Measurements from ENCODE around the gene PDGFC.

The PDGFC gene

DNA sequence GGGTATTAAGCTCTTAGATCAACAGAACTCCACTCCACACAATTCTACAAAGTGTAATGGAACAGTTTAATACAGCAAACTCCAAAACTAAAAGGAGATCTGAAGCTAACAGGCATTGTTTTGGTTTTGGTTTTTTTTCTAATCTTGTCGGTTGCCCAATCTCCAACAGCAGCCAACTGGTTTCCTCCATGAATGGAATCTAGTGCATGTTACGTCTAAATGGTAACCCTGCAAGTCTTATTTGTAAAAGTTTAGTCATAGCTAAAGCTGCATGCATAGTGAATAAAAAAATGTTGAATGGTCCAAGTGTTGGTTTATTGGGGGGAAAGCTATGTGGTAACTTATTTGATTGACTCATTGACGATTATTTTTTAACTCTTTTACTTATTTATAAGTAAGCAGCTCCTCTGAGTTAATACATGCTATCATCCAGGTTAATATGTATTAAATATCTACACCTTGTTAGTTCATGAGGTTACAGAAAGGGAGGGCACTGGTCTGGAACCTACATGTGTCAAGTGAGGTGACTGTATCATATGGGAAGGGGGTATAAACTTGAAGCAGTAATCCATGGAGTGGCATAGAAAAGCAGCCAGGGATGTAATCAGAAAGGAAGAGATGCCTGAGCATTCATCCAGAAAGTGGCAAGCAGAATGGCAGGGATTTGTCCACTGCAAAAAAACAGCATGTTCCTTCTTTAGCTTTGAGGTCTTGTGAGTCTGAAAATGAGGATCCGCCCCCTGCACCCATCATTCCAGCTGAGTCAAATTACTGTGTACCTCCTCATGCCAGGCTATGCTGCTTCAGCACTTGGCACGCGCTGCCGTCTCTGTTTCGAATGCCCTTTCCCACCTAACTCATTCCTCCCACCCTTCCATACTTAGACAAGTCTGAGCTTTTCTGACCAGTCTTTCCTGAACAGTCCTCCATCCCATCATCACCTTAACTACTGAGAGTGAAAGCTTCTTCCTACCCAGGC is 81.7 kb downstream of the PDGFC start:
- Histone ChIP-seq H3K27ac (ENCODE audit: low read depth, low read length) (no peak overlapping the region), H3K9ac (ENCODE audit: low read length in 5 of 5) (no peak overlapping the region)

DNA sequence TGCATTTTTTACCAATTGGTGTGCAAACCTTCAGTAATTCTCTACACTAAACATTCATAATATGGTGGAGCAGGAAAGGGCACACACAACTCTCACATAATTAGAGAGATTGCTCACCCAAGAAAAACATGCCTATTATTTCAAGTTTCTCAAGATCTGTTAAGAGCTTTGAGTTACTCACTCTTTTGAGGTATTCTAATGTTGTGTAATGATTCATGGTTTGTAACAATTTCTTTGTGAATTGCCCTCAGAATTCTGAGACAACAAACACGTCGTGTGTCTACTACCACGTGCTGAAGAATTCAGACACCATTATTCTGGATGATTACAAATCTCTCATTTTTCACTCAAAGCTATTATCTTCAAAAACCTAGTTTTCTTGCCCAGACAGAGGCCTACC is 82.8 kb downstream of the PDGFC start:
- Histone ChIP-seq H3K4me1 (ENCODE audit: control insufficient read depth in 5 of 5, insufficient read depth in 5 of 5, low read length in 5 of 5) (peaks cover 0 to 10% (median 5%) of the 10 kb centered on the region in 5 donors), H3K36me3 (ENCODE audit: control insufficient read depth in 5 of 5, insufficient read depth in 5 of 5, low read length in 5 of 5) (no peaks in the 10 kb centered on the region), H3K27me3 (ENCODE audit: control insufficient read depth in 5 of 5, insufficient read depth in 4 of 5, low read length in 5 of 5) (no peaks in the 10 kb centered on the region), H3K9me3 (ENCODE audit: control insufficient read depth in 5 of 5, low read length in 5 of 5) (no peaks in the 10 kb centered on the region), H3K4me3 (ENCODE audit: low read depth in 1 of 5, low read length in 5 of 5) (no peak overlapping the region), H3K27ac (ENCODE audit: low read depth, low read length) (no peak overlapping the region), H3K9ac (ENCODE audit: low read length in 5 of 5) (no peak overlapping the region)

More for the DNA sequence above, 81.7 kb downstream of the PDGFC start:
- no peak overlapping the region for H3K4me3 ChIP-seq (ENCODE audit: low read depth in 1 of 5, low read length in 5 of 5)
- H3K9me3 ChIP-seq (ENCODE audit: control insufficient read depth in 5 of 5, low read length in 5 of 5), result no peaks in the 10 kb centered on the region
- H3K4me1 ChIP-seq (ENCODE audit: control insufficient read depth in 5 of 5, insufficient read depth in 5 of 5, low read length in 5 of 5), result peaks cover 0 to 10% (median 5%) of the 10 kb centered on the region in 5 donors
- no peaks in the 10 kb centered on the region for H3K36me3 ChIP-seq (ENCODE audit: control insufficient read depth in 5 of 5, insufficient read depth in 5 of 5, low read length in 5 of 5)
- H3K27me3 ChIP-seq (ENCODE audit: control insufficient read depth in 5 of 5, insufficient read depth in 4 of 5, low read length in 5 of 5), result no peaks in the 10 kb centered on the region

DNA sequence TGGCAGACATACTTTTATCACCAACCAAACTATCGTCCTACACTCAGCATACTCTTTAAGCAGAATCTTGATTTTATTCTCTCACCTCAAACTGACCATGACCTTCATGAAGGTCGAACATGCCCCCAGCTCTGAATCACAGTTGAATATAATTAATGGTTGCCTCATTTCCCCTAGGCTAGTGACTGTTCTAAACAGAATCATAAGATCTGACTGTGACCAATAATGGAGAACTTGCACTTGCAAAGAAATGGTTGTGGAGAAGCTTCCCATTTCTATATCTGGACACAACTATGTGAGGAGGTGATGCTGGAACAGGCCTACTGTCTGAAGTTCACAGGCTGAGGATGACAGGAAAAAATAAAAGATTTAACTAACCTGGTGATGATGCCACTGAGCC is 85.1 kb downstream of the PDGFC start:
- Histone ChIP-seq H3K9ac (ENCODE audit: low read length in 5 of 5) (no peak overlapping the region), H3K27ac (ENCODE audit: low read depth, low read length) (no peak overlapping the region), H3K4me3 (ENCODE audit: low read depth in 1 of 5, low read length in 5 of 5) (no peak overlapping the region), H3K9me3 (ENCODE audit: control insufficient read depth in 5 of 5, low read length in 5 of 5) (no peaks in the 10 kb centered on the region), H3K4me1 (ENCODE audit: control insufficient read depth in 5 of 5, insufficient read depth in 5 of 5, low read length in 5 of 5) (peaks cover 0 to 10% (median 5%) of the 10 kb centered on the region in 5 donors), H3K27me3 (ENCODE audit: control insufficient read depth in 5 of 5, insufficient read depth in 4 of 5, low read length in 5 of 5) (no peaks in the 10 kb centered on the region), H3K36me3 (ENCODE audit: control insufficient read depth in 5 of 5, insufficient read depth in 5 of 5, low read length in 5 of 5) (no peaks in the 10 kb centered on the region)

DNA sequence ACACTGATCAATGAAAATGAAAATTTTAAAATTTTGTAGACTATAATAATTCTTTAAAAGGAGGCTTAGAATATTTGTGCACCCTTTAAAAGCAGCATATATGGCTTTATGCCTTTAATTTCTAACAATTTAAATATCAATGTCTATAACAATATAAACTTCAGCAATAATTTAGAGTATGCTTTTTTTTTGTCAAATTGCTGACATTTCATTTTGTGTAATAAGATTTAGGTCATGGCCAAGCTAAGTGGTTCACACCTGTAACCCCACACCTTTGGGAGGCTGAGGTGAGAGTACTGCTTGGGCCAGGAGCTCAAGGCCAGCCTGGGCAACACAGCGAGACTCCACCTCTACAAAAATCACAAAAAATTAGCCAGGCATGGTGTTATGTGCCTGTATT is 86.2 kb downstream of the PDGFC start:
- H3K36me3 ChIP-seq (ENCODE audit: control insufficient read depth in 5 of 5, insufficient read depth in 5 of 5, low read length in 5 of 5), result no peaks in the 10 kb centered on the region
- H3K9ac ChIP-seq (ENCODE audit: low read length in 5 of 5), result no peak overlapping the region
- H3K27me3 ChIP-seq (ENCODE audit: control insufficient read depth in 5 of 5, insufficient read depth in 4 of 5, low read length in 5 of 5), result no peaks in the 10 kb centered on the region
- peaks cover 0 to 10% (median 5%) of the 10 kb centered on the region in 5 donors for H3K4me1 ChIP-seq (ENCODE audit: control insufficient read depth in 5 of 5, insufficient read depth in 5 of 5, low read length in 5 of 5)
- H3K27ac ChIP-seq (ENCODE audit: low read depth, low read length), result no peak overlapping the region
- H3K4me3 ChIP-seq (ENCODE audit: low read depth in 1 of 5, low read length in 5 of 5), result no peak overlapping the region
- no peaks in the 10 kb centered on the region for H3K9me3 ChIP-seq (ENCODE audit: control insufficient read depth in 5 of 5, low read length in 5 of 5)

DNA sequence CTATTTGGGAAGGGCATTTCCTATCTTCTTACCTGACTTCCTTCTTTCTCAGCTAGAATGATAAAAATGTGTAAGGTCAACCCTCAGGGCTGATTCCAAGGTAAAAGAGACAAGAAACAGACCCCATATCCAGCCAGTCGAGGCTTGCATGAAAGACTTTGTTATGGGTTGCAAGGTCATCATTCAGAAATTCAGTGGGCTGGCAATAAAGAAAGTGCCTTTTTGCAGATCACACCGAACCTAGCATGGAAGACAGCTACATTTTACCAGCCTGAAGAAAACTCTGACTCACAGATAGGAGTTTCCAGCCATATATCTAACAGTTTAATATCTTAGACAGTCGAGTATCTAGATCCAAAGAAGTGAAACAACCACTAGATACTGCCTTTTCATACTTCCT is 87.4 kb downstream of the PDGFC start:
- Histone ChIP-seq H3K27ac (ENCODE audit: low read depth, low read length) (no peak overlapping the region), H3K4me3 (ENCODE audit: low read depth in 1 of 5, low read length in 5 of 5) (no peak overlapping the region), H3K27me3 (ENCODE audit: control insufficient read depth in 5 of 5, insufficient read depth in 4 of 5, low read length in 5 of 5) (no peaks in the 10 kb centered on the region), H3K4me1 (ENCODE audit: control insufficient read depth in 5 of 5, insufficient read depth in 5 of 5, low read length in 5 of 5) (peaks cover 0 to under 1% (median 0%) of the 10 kb centered on the region in 5 donors), H3K9ac (ENCODE audit: low read length in 5 of 5) (no peak overlapping the region), H3K36me3 (ENCODE audit: control insufficient read depth in 5 of 5, insufficient read depth in 5 of 5, low read length in 5 of 5) (no peaks in the 10 kb centered on the region), H3K9me3 (ENCODE audit: control insufficient read depth in 5 of 5, low read length in 5 of 5) (peaks cover 0 to 5% (median 3%) of the 10 kb centered on the region in 5 donors)

DNA sequence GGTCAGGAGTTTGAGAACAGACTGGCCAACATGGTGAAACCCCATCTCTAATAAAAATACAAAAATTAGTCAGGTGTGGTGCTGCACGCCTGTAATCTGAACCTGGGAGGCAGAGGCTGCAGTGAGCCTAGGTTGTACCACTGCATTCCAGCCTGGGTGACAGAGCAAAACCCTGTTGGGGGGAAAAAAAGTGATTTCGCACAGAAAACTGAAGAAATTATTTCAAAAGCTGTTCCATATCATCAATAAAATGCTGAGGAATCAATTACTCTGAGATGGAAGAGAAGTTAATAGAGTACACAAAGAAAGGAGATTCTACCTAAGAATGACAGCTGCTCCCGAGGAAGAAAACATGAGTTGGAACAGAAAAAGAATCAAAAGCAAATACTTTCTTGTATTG is 95.9 kb downstream of the PDGFC start:
- Histone ChIP-seq H3K27me3 (ENCODE audit: control insufficient read depth in 5 of 5, insufficient read depth in 4 of 5, low read length in 5 of 5) (no peaks in the 10 kb centered on the region), H3K9me3 (ENCODE audit: control insufficient read depth in 5 of 5, low read length in 5 of 5) (peaks cover 0 to 5% (median 3%) of the 10 kb centered on the region in 5 donors), H3K4me1 (ENCODE audit: control insufficient read depth in 5 of 5, insufficient read depth in 5 of 5, low read length in 5 of 5) (peaks cover 0 to 12% (median 5%) of the 10 kb centered on the region in 5 donors), H3K27ac (ENCODE audit: low read depth, low read length) (no peak overlapping the region), H3K9ac (ENCODE audit: low read length in 5 of 5) (no peak overlapping the region), H3K4me3 (ENCODE audit: low read depth in 1 of 5, low read length in 5 of 5) (no peak overlapping the region), H3K36me3 (ENCODE audit: control insufficient read depth in 5 of 5, insufficient read depth in 5 of 5, low read length in 5 of 5) (no peaks in the 10 kb centered on the region)

DNA sequence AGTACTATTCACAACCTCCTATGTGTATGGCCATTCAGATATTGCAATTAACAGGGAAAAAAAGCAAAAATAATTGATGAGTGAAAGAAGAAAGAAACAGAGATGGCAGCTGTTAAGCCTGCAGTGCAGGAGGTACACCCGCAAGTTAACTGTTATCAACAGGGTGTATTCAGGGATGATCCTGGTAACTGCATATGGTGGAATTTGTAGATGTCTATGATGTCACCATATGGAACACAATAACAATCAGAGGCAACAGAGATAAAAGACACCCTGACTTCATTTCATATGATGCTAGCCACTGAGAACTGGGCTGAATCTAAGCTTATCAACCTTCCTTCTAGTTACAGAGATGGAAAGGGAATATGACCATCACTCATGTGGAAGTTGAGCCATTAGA is 96.5 kb downstream of the PDGFC start:
- Histone ChIP-seq H3K9me3 (ENCODE audit: control insufficient read depth in 5 of 5, low read length in 5 of 5) (peaks cover 0 to 3% (median 2%) of the 10 kb centered on the region in 5 donors), H3K4me1 (ENCODE audit: control insufficient read depth in 5 of 5, insufficient read depth in 5 of 5, low read length in 5 of 5) (peaks cover 0 to 15% (median 5%) of the 10 kb centered on the region in 5 donors), H3K27ac (ENCODE audit: low read depth, low read length) (no peak overlapping the region), H3K4me3 (ENCODE audit: low read depth in 1 of 5, low read length in 5 of 5) (no peak overlapping the region), H3K9ac (ENCODE audit: low read length in 5 of 5) (no peak overlapping the region), H3K36me3 (ENCODE audit: control insufficient read depth in 5 of 5, insufficient read depth in 5 of 5, low read length in 5 of 5) (no peaks in the 10 kb centered on the region), H3K27me3 (ENCODE audit: control insufficient read depth in 5 of 5, insufficient read depth in 4 of 5, low read length in 5 of 5) (no peaks in the 10 kb centered on the region)

DNA sequence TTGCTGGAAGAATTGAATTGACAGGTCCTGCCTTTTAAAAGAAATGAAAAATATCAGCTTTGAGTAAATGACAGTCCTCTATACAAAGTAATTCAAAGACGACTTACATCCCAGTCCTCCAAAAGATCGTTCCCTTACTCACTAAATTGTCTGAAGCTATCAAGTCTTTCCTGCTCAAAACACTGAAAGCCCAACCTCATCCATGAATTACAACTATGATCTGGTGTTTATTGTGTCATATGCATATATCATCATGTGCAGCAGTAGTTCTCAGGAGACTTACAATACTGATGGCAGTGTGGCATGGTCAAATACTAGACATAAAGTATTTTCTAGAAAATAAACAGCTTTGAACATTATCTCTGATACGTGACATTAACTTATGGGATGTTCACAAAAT is 97.8 kb downstream of the PDGFC start:
- no peak overlapping the region for H3K27ac ChIP-seq (ENCODE audit: low read depth, low read length)
- no peak overlapping the region for H3K4me3 ChIP-seq (ENCODE audit: low read depth in 1 of 5, low read length in 5 of 5)
- H3K9ac ChIP-seq (ENCODE audit: low read length in 5 of 5), result no peak overlapping the region
- no peaks in the 10 kb centered on the region for H3K27me3 ChIP-seq (ENCODE audit: control insufficient read depth in 5 of 5, insufficient read depth in 4 of 5, low read length in 5 of 5)
- peaks cover 0 to 22% (median 5%) of the 10 kb centered on the region in 5 donors for H3K4me1 ChIP-seq (ENCODE audit: control insufficient read depth in 5 of 5, insufficient read depth in 5 of 5, low read length in 5 of 5)
- H3K9me3 ChIP-seq (ENCODE audit: control insufficient read depth in 5 of 5, low read length in 5 of 5), result no peaks in the 10 kb centered on the region
- H3K36me3 ChIP-seq (ENCODE audit: control insufficient read depth in 5 of 5, insufficient read depth in 5 of 5, low read length in 5 of 5), result no peaks in the 10 kb centered on the region

DNA sequence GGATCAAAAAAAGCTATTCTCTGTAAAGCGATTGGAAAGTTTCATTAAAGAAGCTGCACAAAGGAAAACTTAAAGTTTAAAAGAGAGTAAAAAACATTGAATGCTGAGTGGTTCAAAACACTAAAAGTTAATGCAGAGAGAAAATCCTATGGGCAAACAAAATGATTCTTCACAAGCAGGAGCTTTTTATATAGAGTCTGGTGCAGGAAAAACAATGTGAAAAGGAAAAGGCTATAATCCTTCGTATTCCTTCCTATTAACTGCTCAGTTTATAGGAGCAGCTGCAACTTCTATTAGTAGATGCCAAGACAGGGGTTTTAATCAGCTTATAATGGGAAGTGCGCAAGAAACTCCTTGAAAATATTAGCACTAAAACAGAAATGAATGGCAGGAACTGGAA is 100.7 kb downstream of the PDGFC start:
- Histone ChIP-seq H3K27ac (ENCODE audit: low read depth, low read length) (no peak overlapping the region), H3K4me3 (ENCODE audit: low read depth in 1 of 5, low read length in 5 of 5) (no peak overlapping the region), H3K4me1 (ENCODE audit: control insufficient read depth in 5 of 5, insufficient read depth in 5 of 5, low read length in 5 of 5) (peaks cover 0 to 22% (median 5%) of the 10 kb centered on the region in 5 donors), H3K9me3 (ENCODE audit: control insufficient read depth in 5 of 5, low read length in 5 of 5) (peaks cover 0 to 2% (median 0%) of the 10 kb centered on the region in 5 donors), H3K9ac (ENCODE audit: low read length in 5 of 5) (no peak overlapping the region), H3K27me3 (ENCODE audit: control insufficient read depth in 5 of 5, insufficient read depth in 4 of 5, low read length in 5 of 5) (no peaks in the 10 kb centered on the region), H3K36me3 (ENCODE audit: control insufficient read depth in 5 of 5, insufficient read depth in 5 of 5, low read length in 5 of 5) (no peaks in the 10 kb centered on the region)

DNA sequence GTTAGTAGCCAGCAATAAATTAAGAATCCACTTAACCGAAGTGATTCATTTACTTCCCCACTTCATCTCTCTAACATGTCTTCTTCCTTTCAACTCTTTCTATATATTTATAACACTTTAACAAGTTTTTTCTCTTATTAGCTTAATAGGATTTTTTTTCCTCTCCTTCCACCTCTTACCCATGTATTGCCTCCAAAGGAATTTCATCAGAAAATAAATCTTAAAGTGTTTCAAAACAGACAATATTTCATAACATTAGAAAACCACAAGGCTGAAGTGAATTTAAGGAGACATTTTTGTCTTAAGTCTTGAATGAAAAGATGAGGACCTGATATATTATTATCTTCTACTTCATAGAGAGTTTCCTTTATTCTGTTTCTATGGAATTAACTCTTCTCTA is 101.5 kb downstream of the PDGFC start:
- H3K27ac ChIP-seq (ENCODE audit: low read depth, low read length), result no peak overlapping the region
- H3K27me3 ChIP-seq (ENCODE audit: control insufficient read depth in 5 of 5, insufficient read depth in 4 of 5, low read length in 5 of 5), result no peaks in the 10 kb centered on the region
- H3K9ac ChIP-seq (ENCODE audit: low read length in 5 of 5), result no peak overlapping the region
- H3K4me3 ChIP-seq (ENCODE audit: low read depth in 1 of 5, low read length in 5 of 5), result no peak overlapping the region
- peaks cover 0 to 22% (median 5%) of the 10 kb centered on the region in 5 donors for H3K4me1 ChIP-seq (ENCODE audit: control insufficient read depth in 5 of 5, insufficient read depth in 5 of 5, low read length in 5 of 5)
- no peaks in the 10 kb centered on the region for H3K36me3 ChIP-seq (ENCODE audit: control insufficient read depth in 5 of 5, insufficient read depth in 5 of 5, low read length in 5 of 5)
- peaks cover 0 to 2% (median 0%) of the 10 kb centered on the region in 5 donors for H3K9me3 ChIP-seq (ENCODE audit: control insufficient read depth in 5 of 5, low read length in 5 of 5)

Measured in subcutaneous abdominal adipose tissue (tissue), 5 donors.